ENCODE results near the gene CBR1.

DNA sequence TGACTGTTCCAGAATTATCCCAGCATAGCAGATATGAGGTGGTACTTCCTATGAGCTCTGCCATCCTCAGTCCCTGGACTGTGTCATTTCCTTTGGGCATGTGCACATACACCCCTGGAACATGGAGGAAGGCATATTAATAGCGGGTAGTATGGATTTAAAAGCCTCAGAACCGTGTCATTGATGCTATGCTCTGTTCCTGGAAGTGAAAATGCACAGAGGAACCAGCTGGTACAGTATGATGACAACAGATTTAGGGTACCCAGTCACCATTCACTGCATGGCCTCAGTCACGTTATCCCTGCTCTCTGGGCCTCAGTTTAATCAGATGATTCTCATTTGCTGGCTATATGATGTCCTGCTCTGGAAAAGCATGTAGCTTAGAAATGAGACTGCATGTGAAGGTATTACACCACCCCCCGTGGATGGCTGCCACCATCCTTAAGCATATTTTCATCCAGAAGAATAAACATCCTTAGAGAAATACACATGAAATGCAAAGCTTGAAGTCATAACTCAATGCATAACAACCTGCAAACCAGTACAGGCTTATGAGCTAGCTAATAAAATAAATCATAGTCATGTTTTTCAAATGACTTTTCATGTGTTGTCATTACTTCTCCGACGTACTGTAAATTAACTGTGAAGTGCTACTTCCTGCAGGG lies 47.3 kb upstream of the CBR1 start:
- TF ChIP-seq, protein P1, sequence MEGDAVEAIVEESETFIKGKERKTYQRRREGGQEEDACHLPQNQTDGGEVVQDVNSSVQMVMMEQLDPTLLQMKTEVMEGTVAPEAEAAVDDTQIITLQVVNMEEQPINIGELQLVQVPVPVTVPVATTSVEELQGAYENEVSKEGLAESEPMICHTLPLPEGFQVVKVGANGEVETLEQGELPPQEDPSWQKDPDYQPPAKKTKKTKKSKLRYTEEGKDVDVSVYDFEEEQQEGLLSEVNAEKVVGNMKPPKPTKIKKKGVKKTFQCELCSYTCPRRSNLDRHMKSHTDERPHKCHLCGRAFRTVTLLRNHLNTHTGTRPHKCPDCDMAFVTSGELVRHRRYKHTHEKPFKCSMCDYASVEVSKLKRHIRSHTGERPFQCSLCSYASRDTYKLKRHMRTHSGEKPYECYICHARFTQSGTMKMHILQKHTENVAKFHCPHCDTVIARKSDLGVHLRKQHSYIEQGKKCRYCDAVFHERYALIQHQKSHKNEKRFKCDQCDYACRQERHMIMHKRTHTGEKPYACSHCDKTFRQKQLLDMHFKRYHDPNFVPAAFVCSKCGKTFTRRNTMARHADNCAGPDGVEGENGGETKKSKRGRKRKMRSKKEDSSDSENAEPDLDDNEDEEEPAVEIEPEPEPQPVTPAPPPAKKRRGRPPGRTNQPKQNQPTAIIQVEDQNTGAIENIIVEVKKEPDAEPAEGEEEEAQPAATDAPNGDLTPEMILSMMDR (IDR thresholded peaks at IDR 0.05), result no peak
- TF ChIP-seq EZH2 (IDR thresholded peaks at IDR 0.05; ENCODE audit: borderline replicate concordance, insufficient read depth, low read depth, low read length, poor library complexity, severe bottlenecking), result no peak

All from B cell (primary cell).